ENCODE data around the gene CHCHD6.
A peak's percentile ranks its signal among the peaks of the same experiment; 100 is the strongest.

The CHCHD6 gene

DNA sequence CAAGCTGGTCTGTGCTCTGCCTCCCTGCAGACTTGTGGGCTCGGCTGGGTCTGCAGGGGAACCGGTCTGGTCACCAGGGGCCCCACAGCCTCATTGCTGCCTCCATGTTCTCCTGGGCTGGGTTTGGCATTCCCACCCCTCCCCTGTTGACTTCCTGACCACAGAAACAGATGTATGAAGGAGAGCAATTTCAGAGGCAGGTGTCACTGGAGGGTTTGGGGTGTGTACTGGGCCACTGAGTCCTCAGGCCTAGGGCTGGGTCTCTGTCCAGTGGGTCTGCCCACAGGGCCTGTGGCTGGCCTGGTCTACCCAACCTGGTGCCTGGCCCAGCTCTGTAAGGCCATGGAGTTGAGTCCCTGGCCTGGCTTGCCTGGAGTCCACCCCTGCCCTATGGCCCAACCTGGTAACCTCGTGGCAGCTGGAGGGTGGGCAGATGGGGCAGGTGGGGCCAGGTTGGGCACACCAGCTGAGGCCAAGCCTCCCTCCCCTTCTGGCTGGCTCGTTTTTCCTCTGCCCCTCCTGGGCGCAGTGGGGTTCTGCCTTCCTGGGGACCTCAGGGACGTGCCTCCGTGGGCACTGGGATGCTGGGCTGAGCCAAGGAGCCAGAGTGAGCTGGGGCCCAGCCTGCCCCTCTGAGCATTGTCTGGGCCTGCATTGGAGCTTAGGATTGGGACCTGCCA lies 299.7 kb downstream of the CHCHD6 start:
- Histone ChIP-seq H3K27me3 (ENCODE audit: control insufficient read depth in 3 of 3, insufficient read depth in 3 of 3, low read depth in 1 of 3, low read length in 3 of 3) (no peaks in the 10 kb centered on the region), H2AFZ (ENCODE audit: low read length) (no peak overlapping the region), H3K79me1 (ENCODE audit: low read depth, low read length) (peaks cover 47% of the 10 kb centered on the region), H3K36me3 (replicated peaks in 1 of 2; ENCODE audit: control insufficient read depth in 2 of 2, insufficient read depth in 2 of 2, low read length in 2 of 2) (peaks cover 16 to 31% of the 10 kb centered on the region in 2 donors), H2BK120ac (ENCODE audit: low read depth, low read length) (peak overlapping the region; percentile 47), H4K91ac (ENCODE audit: low read depth, low read length, poor library complexity) (no peak overlapping the region), H3K4me1 (ENCODE audit: control insufficient read depth in 2 of 2, insufficient read depth in 1 of 2, low read depth in 1 of 2, low read length in 2 of 2) (peaks cover 22 to 32% of the 10 kb centered on the region in 2 donors), H3K14ac (ENCODE audit: low read length) (peak overlapping the region; percentile 58), H2BK5ac (ENCODE audit: low read length) (no peak overlapping the region), H2AK5ac (ENCODE audit: low read depth, low read length) (peak overlapping the region; percentile 94), H3K18ac (ENCODE audit: low read length) (peak overlapping the region; percentile 84), H3K23ac (ENCODE audit: low read depth, low read length, poor library complexity) (peak overlapping the region; percentile 58), H3K4me2 (ENCODE audit: insufficient read depth, low read length, poor library complexity, severe bottlenecking) (no peak overlapping the region), H2BK12ac (ENCODE audit: low read length) (peak overlapping the region; percentile 81), H2BK15ac (ENCODE audit: low read length) (peak overlapping the region; percentile 84), H3K27ac (replicated peaks; ENCODE audit: low read length) (no peak overlapping the region), H3K4me3 (ENCODE audit: low read length in 2 of 2) (no peak overlapping the region), H3K9me3 (replicated peaks in 1 of 2; ENCODE audit: control insufficient read depth in 2 of 2, insufficient read depth in 1 of 2, low read depth in 1 of 2, low read length in 2 of 2) (peaks cover 0 to 2% of the 10 kb centered on the region in 2 donors), H3K4ac (ENCODE audit: low read length) (peak overlapping the region; percentile 78), H4K8ac (ENCODE audit: low read depth, low read length) (peak overlapping the region; percentile 94), H3K9ac (ENCODE audit: low read depth, low read length, poor library complexity) (peak overlapping the region; percentile 84)
- no peak for DNase-seq (ENCODE audit: low spot score)
- no CpG with 5 or more reads among the region's 7 CpGs for WGBS, 2 donors (ENCODE audit: extremely low coverage in 2 of 2, insufficient read length in 2 of 2, insufficient replicate concordance in 1 of 2)

GRCh38 chr3:127004641-127005397 lies 300.8 kb downstream of the CHCHD6 start:
- DNase-seq (ENCODE audit: low spot score), result no peak
- H3K36me3 ChIP-seq (replicated peaks in 1 of 2; ENCODE audit: control insufficient read depth in 2 of 2, insufficient read depth in 2 of 2, low read length in 2 of 2), result peaks cover 16 to 31% of the 10 kb centered on the region in 2 donors
- H3K18ac ChIP-seq (ENCODE audit: low read length), result peak overlapping the region; percentile 44
- H3K14ac ChIP-seq (ENCODE audit: low read length), result no peak overlapping the region
- H2BK5ac ChIP-seq (ENCODE audit: low read length), result no peak overlapping the region
- no peak overlapping the region for H3K4ac ChIP-seq (ENCODE audit: low read length)
- WGBS, 2 donors (ENCODE audit: extremely low coverage in 2 of 2, insufficient read length in 2 of 2, insufficient replicate concordance in 1 of 2), result no CpG with 5 or more reads among the region's 32 CpGs
- no peak overlapping the region for H2AK5ac ChIP-seq (ENCODE audit: low read depth, low read length)
- no peak overlapping the region for H3K23ac ChIP-seq (ENCODE audit: low read depth, low read length, poor library complexity)
- no peak overlapping the region for H2AFZ ChIP-seq (ENCODE audit: low read length)
- no peak overlapping the region for H4K91ac ChIP-seq (ENCODE audit: low read depth, low read length, poor library complexity)
- no peak overlapping the region for H3K9ac ChIP-seq (ENCODE audit: low read depth, low read length, poor library complexity)
- no peaks in the 10 kb centered on the region for H3K27me3 ChIP-seq (ENCODE audit: control insufficient read depth in 3 of 3, insufficient read depth in 3 of 3, low read depth in 1 of 3, low read length in 3 of 3)
- H3K9me3 ChIP-seq (replicated peaks in 1 of 2; ENCODE audit: control insufficient read depth in 2 of 2, insufficient read depth in 1 of 2, low read depth in 1 of 2, low read length in 2 of 2), result peaks cover 0 to 2% of the 10 kb centered on the region in 2 donors
- no peak overlapping the region for H2BK120ac ChIP-seq (ENCODE audit: low read depth, low read length)
- peaks cover 42% of the 10 kb centered on the region for H3K79me1 ChIP-seq (ENCODE audit: low read depth, low read length)
- H3K4me3 ChIP-seq (ENCODE audit: low read length in 2 of 2), result no peak overlapping the region
- no peak overlapping the region for H2BK15ac ChIP-seq (ENCODE audit: low read length)
- peaks cover 22 to 32% of the 10 kb centered on the region in 2 donors for H3K4me1 ChIP-seq (ENCODE audit: control insufficient read depth in 2 of 2, insufficient read depth in 1 of 2, low read depth in 1 of 2, low read length in 2 of 2)
- no peak overlapping the region for H3K27ac ChIP-seq (replicated peaks; ENCODE audit: low read length)
- no peak overlapping the region for H2BK12ac ChIP-seq (ENCODE audit: low read length)
- H4K8ac ChIP-seq (ENCODE audit: low read depth, low read length), result no peak overlapping the region
- no peak overlapping the region for H3K4me2 ChIP-seq (ENCODE audit: insufficient read depth, low read length, poor library complexity, severe bottlenecking)

DNA sequence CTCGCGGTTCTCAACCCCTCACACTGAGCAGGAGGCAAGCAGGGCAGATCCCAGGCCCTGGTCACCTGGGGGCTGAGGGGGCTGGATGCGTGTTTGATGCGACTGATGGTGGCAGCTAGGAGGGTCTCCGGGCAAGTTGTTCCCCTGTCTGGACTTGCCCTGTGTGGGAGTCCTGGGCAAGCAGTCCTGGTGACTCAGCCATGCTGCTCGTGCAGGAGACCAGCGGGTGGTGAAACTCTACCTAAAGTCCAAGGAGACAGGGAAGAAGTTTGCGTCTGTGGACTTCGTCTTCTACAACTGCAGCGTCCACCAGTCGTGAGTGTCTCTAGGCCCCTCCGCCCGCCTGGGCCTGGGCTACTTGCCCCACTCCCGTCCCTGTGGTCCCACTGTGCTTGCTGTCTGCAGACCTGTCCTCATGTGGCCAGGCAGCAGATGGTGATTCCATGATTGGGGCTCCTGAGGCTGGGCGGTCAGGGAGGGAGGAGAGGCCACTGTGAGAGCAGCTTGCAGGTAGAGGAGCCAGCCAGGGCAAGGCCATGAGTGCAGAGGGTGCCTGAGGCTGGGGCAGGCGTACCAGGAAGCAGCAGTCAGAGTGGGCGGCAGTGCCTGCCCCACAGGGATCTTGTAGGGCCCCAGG lies 301.9 kb downstream of the CHCHD6 start:
- H3K18ac ChIP-seq (ENCODE audit: low read length), result peak overlapping the region; percentile 58
- no peak overlapping the region for H3K4ac ChIP-seq (ENCODE audit: low read length)
- DNase-seq (ENCODE audit: low spot score), result no peak
- H2BK120ac ChIP-seq (ENCODE audit: low read depth, low read length), result no peak overlapping the region
- no peak overlapping the region for H3K4me2 ChIP-seq (ENCODE audit: insufficient read depth, low read length, poor library complexity, severe bottlenecking)
- no peak overlapping the region for H3K23ac ChIP-seq (ENCODE audit: low read depth, low read length, poor library complexity)
- no peak overlapping the region for H3K4me3 ChIP-seq (ENCODE audit: low read length in 2 of 2)
- H2AFZ ChIP-seq (ENCODE audit: low read length), result no peak overlapping the region
- H2BK12ac ChIP-seq (ENCODE audit: low read length), result no peak overlapping the region
- WGBS, 2 donors (ENCODE audit: extremely low coverage in 2 of 2, insufficient read length in 2 of 2, insufficient replicate concordance in 1 of 2), result no CpG with 5 or more reads among the region's 17 CpGs
- H3K36me3 ChIP-seq (replicated peaks in 1 of 2; ENCODE audit: control insufficient read depth in 2 of 2, insufficient read depth in 2 of 2, low read length in 2 of 2), result peaks cover 22 to 32% of the 10 kb centered on the region in 2 donors
- H3K4me1 ChIP-seq (ENCODE audit: control insufficient read depth in 2 of 2, insufficient read depth in 1 of 2, low read depth in 1 of 2, low read length in 2 of 2), result peaks cover 22 to 29% of the 10 kb centered on the region in 2 donors
- H2BK5ac ChIP-seq (ENCODE audit: low read length), result no peak overlapping the region
- H3K27ac ChIP-seq (replicated peaks; ENCODE audit: low read length), result no peak overlapping the region
- H2BK15ac ChIP-seq (ENCODE audit: low read length), result no peak overlapping the region
- H4K8ac ChIP-seq (ENCODE audit: low read depth, low read length), result peak overlapping the region; percentile 6
- H3K14ac ChIP-seq (ENCODE audit: low read length), result no peak overlapping the region
- H3K79me1 ChIP-seq (ENCODE audit: low read depth, low read length), result peaks cover 33% of the 10 kb centered on the region
- H3K9ac ChIP-seq (ENCODE audit: low read depth, low read length, poor library complexity), result no peak overlapping the region
- no peak overlapping the region for H2AK5ac ChIP-seq (ENCODE audit: low read depth, low read length)
- peaks cover 0 to 2% of the 10 kb centered on the region in 2 donors for H3K9me3 ChIP-seq (replicated peaks in 1 of 2; ENCODE audit: control insufficient read depth in 2 of 2, insufficient read depth in 1 of 2, low read depth in 1 of 2, low read length in 2 of 2)
- H3K27me3 ChIP-seq (ENCODE audit: control insufficient read depth in 3 of 3, insufficient read depth in 3 of 3, low read depth in 1 of 3, low read length in 3 of 3), result no peaks in the 10 kb centered on the region
- H4K91ac ChIP-seq (ENCODE audit: low read depth, low read length, poor library complexity), result no peak overlapping the region
